ENCODE measurements around the gene FAM111B. TPM values are rescaled to one million over a fixed set of nuclear protein-coding genes. Genes with fewer than 3 reads are reported as not detected.

The FAM111B gene
- total RNA-seq, 4 donors from 2014 or later = 1.8 to 6.0 (median 4.7) TPM

DNA sequence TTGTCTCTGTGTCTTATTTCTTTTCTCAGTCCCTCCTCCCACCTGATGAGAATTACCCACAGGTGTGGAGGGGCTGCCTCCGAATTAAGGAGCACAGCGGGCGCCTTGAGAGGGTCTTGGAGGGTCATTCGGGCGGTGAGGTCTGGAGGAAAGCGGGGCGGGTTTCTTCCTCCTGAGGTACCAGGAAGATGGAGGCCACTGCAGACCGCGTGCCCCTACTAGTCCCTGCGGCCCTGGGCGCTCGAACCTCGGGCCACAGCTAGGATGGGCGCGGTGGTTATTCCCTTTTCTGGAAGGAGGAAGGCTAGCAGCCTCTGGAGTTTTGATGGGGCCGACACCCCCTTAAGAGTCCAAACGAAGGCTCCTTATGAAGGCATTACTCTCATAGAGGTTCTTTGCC is 30.2 kb downstream of the FAM111B start:
- peaks cover 0 to 27% (median 0%) of the 10 kb centered on the region in 3 donors for H3K36me3 ChIP-seq
- no peaks in the 10 kb centered on the region for H3K27me3 ChIP-seq
- no peak overlapping the region for H3K4me3 ChIP-seq
- H3K9me3 ChIP-seq = no peaks in the 10 kb centered on the region
- H3K4me1 ChIP-seq = no peaks in the 10 kb centered on the region
- TF ChIP-seq, protein P1, sequence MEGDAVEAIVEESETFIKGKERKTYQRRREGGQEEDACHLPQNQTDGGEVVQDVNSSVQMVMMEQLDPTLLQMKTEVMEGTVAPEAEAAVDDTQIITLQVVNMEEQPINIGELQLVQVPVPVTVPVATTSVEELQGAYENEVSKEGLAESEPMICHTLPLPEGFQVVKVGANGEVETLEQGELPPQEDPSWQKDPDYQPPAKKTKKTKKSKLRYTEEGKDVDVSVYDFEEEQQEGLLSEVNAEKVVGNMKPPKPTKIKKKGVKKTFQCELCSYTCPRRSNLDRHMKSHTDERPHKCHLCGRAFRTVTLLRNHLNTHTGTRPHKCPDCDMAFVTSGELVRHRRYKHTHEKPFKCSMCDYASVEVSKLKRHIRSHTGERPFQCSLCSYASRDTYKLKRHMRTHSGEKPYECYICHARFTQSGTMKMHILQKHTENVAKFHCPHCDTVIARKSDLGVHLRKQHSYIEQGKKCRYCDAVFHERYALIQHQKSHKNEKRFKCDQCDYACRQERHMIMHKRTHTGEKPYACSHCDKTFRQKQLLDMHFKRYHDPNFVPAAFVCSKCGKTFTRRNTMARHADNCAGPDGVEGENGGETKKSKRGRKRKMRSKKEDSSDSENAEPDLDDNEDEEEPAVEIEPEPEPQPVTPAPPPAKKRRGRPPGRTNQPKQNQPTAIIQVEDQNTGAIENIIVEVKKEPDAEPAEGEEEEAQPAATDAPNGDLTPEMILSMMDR (IDR thresholded peaks at IDR 0.05) = no peak
- no peak for TF ChIP-seq POLR2A (IDR thresholded peaks at IDR 0.05)
- no peak for DNase-seq
- no peak overlapping the region for H3K27ac ChIP-seq

DNA sequence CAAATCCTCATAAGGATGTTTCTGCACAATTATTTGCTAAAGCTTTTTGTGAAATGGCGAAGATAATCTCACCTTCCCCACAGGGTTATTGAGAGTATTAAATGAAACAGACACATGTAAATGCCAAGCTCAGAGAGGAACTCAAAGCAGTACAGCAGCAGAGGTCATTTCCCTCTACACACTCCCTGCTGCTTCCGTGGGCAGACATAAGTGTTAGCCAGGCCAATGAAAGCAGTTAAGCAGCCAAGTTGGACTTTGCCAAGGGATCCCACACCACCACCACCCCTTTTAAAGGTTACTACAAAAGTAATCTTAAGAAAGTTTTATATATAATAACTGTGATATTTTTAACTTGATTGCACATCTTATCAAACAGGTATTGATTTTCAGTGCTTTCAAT is 31.6 kb downstream of the FAM111B start:
- peaks cover 0 to 2% (median 1%) of the 10 kb centered on the region in 4 donors for H3K4me1 ChIP-seq
- TF ChIP-seq POLR2A (IDR thresholded peaks at IDR 0.05) = no peak
- TF ChIP-seq, protein P1 (IDR thresholded peaks at IDR 0.05) = no peak
- H3K9me3 ChIP-seq = no peaks in the 10 kb centered on the region
- no peak for DNase-seq
- no peaks in the 10 kb centered on the region for H3K27me3 ChIP-seq
- no peak overlapping the region for H3K4me3 ChIP-seq
- H3K36me3 ChIP-seq = peaks cover 0 to 12% (median 0%) of the 10 kb centered on the region in 3 donors
- no peak overlapping the region for H3K27ac ChIP-seq

DNA sequence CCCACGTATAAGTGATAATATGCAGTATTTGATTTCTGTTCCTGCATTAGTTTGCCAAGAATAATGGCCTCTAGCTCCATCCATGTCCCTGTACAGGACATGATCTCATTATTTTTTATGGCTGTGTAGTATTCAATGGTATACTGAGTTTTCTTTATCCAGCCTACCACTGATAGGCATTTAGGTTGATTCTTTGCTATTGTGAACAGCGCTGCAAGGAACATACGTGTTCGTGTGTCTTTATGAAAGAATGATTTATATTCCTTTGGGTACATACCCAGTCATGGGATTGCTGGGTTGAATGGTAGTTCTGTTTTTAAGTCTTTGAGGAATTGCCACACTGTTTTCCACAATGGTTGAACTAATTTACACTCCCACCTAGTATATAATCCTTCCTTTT is 34.2 kb downstream of the FAM111B start:
- Histone ChIP-seq H3K4me3 (no peak overlapping the region), H3K4me1 (peaks cover 0 to 15% (median 7%) of the 10 kb centered on the region in 4 donors), H3K27ac (no peak overlapping the region), H3K36me3 (no peaks in the 10 kb centered on the region), H3K27me3 (no peaks in the 10 kb centered on the region), H3K9me3 (no peaks in the 10 kb centered on the region)
- no peak for DNase-seq
- no peak for TF ChIP-seq POLR2A (IDR thresholded peaks at IDR 0.05)
- TF ChIP-seq, protein P1 (IDR thresholded peaks at IDR 0.05) = no peak

GRCh38 chr11:59141673-59142460 is 34.8 kb downstream of the FAM111B start:
- peak overlapping the region; percentile 54 to 90 (median 64) for H3K4me3 ChIP-seq
- peaks cover 0 to 15% (median 7%) of the 10 kb centered on the region in 4 donors for H3K4me1 ChIP-seq
- no peaks in the 10 kb centered on the region for H3K27me3 ChIP-seq
- no peak for TF ChIP-seq POLR2A (IDR thresholded peaks at IDR 0.05)
- TF ChIP-seq, protein P1 (IDR thresholded peaks at IDR 0.05) = no peak
- peak overlapping the region; percentile 86 to 98 (median 89) for H3K27ac ChIP-seq
- no peaks in the 10 kb centered on the region for H3K9me3 ChIP-seq
- no peak for DNase-seq
- no peaks in the 10 kb centered on the region for H3K36me3 ChIP-seq

- Histone ChIP-seq H3K9me3 (no peaks in the 10 kb centered on the region), H3K4me3 (peak within 1 kb of the TSS; percentile 54 to 90 (median 64)), H3K27me3 (no peaks in the 10 kb centered on the region), H3K4me1 (peaks cover 0 to 15% (median 7%) of the 10 kb centered on the region in 4 donors), H3K36me3 (no peaks in the 10 kb centered on the region), H3K27ac (peak within 1 kb of the TSS; percentile 86 to 98 (median 89))
- TF ChIP-seq, protein P1 (IDR thresholded peaks at IDR 0.05) = peak in 3 of 6 experiments; percentile 3 to 20 (median 7)
- peak; percentile 51 to 68 for TF ChIP-seq POLR2A (IDR thresholded peaks at IDR 0.05)
- peak; percentile 89 to 96 (median 94) for DNase-seq
Measured at GRCh38 chr11:59142530-59143507, 35.8 kb downstream of the FAM111B start, which contains the start of gene FAM111A. Gene FAM111A, plus strand, starts transcription at chr11:59142856. Its CDS starts 6,017 bp downstream, at chr11:59148873.

All from Peyer's patch (tissue), 4 donors.